ENCODE measurements around the gene NR1H4.

The NR1H4 gene

GRCh38 chr12:100608776-100609175 is 135.1 kb downstream of the NR1H4 start:
- FAIRE-seq (no peak), DNase-seq (ENCODE audit: insufficient read length, low spot score) (no peak)
- TF ChIP-seq POLR2A (IDR thresholded peaks at IDR 0.05; ENCODE audit: low read depth, low read length) = no peak
- TF ChIP-seq PAX5 (IDR thresholded peaks at IDR 0.05; ENCODE audit: insufficient read depth, low read length, severe bottlenecking) = no peak
- no peak for TF ChIP-seq SPI1 (IDR thresholded peaks at IDR 0.05; ENCODE audit: low read depth, low read length)
- TF ChIP-seq POLR2AphosphoS5 (IDR thresholded peaks at IDR 0.05; ENCODE audit: low read depth, low read length) = no peak
- no peak for TF ChIP-seq POU2F2 (IDR thresholded peaks at IDR 0.05; ENCODE audit: low read depth, low read length)
- TF ChIP-seq TAF1 (IDR thresholded peaks at IDR 0.05; ENCODE audit: low read depth, low read length) = no peak

- FAIRE-seq = no peak
- DNase-seq (ENCODE audit: insufficient read length, low spot score) = no peak
- TF ChIP-seq POLR2A (IDR thresholded peaks at IDR 0.05; ENCODE audit: low read depth, low read length) = no peak
- TF ChIP-seq POU2F2 (IDR thresholded peaks at IDR 0.05; ENCODE audit: low read depth, low read length) = no peak
- no peak for TF ChIP-seq PAX5 (IDR thresholded peaks at IDR 0.05; ENCODE audit: insufficient read depth, low read length, severe bottlenecking)
- TF ChIP-seq POLR2AphosphoS5 (IDR thresholded peaks at IDR 0.05; ENCODE audit: low read depth, low read length) = no peak
- no peak for TF ChIP-seq SPI1 (IDR thresholded peaks at IDR 0.05; ENCODE audit: low read depth, low read length)
- no peak for TF ChIP-seq TAF1 (IDR thresholded peaks at IDR 0.05; ENCODE audit: low read depth, low read length)
These were observed 137.2 kb downstream of the NR1H4 start for GRCh38 chr12:100610666-100611430.

GRCh38 chr12:100612606-100613005 is 138.9 kb downstream of the NR1H4 start:
- no peak for FAIRE-seq
- no peak for TF ChIP-seq TAF1 (IDR thresholded peaks at IDR 0.05; ENCODE audit: low read depth, low read length)
- TF ChIP-seq POLR2AphosphoS5 (IDR thresholded peaks at IDR 0.05; ENCODE audit: low read depth, low read length) = no peak
- no peak for TF ChIP-seq SPI1 (IDR thresholded peaks at IDR 0.05; ENCODE audit: low read depth, low read length)
- no peak for TF ChIP-seq POU2F2 (IDR thresholded peaks at IDR 0.05; ENCODE audit: low read depth, low read length)
- TF ChIP-seq POLR2A (IDR thresholded peaks at IDR 0.05; ENCODE audit: low read depth, low read length) = no peak
- no peak for DNase-seq (ENCODE audit: insufficient read length, low spot score)

All from GM12891 (cell line).